ENCODE results near the gene D2HGDH. TPM values are rescaled to one million over a fixed set of nuclear protein-coding genes. Genes with fewer than 3 reads are reported as not detected.

Gene D2HGDH
- total and polyA plus RNA-seq, 4 donors, result 4.1 to 69.8 (median 25.2) TPM

GRCh38 chr2:241773511-241774418, 39.3 kb downstream of the D2HGDH start:
- no peak overlapping the region for H3K4me3 ChIP-seq (ENCODE audit: low read length in 2 of 2)
- no peak overlapping the region for H3K27ac ChIP-seq (ENCODE audit: low read depth in 1 of 2, low read length in 2 of 2)
- DNase-seq, result peak; percentile 44 to 76
- H3K4me1 ChIP-seq (ENCODE audit: control insufficient read depth in 1 of 2, insufficient read depth in 2 of 2, low read length in 2 of 2), result no peaks in the 10 kb centered on the region
- peak; percentile 16 for ATAC-seq (ENCODE audit: low FRiP score)
- no peaks in the 10 kb centered on the region for H3K27me3 ChIP-seq (ENCODE audit: control insufficient read depth in 1 of 2, insufficient read depth in 2 of 2, low read length in 1 of 2)
- intact Hi-C loops (cut with DNase I), result no loop called here
- H3K9me3 ChIP-seq (ENCODE audit: control insufficient read depth, low read length), result no peaks in the 10 kb centered on the region
- H3K36me3 ChIP-seq (ENCODE audit: control insufficient read depth in 1 of 2, insufficient read depth in 2 of 2, low read length in 1 of 2), result no peaks in the 10 kb centered on the region
- WGBS, 2 donors, result 72 to 73% methylated on average over 29 of the region's 29 CpGs

GRCh38 chr2:241774419-241775222, 40.2 kb downstream of the D2HGDH start:
- intact Hi-C loops (cut with DNase I), result no loop called here
- no peaks in the 10 kb centered on the region for H3K9me3 ChIP-seq (ENCODE audit: control insufficient read depth, low read length)
- H3K4me3 ChIP-seq (ENCODE audit: low read length in 2 of 2), result no peak overlapping the region
- H3K27ac ChIP-seq (ENCODE audit: low read depth in 1 of 2, low read length in 2 of 2), result no peak overlapping the region
- H3K36me3 ChIP-seq (ENCODE audit: control insufficient read depth in 1 of 2, insufficient read depth in 2 of 2, low read length in 1 of 2), result no peaks in the 10 kb centered on the region
- DNase-seq (peak in 1 of 2 donors; percentile 78), ATAC-seq (ENCODE audit: low FRiP score) (no peak)
- 42 to 51% methylated on average over 37 to 40 of the region's 40 CpGs for WGBS, 2 donors
- H3K27me3 ChIP-seq (ENCODE audit: control insufficient read depth in 1 of 2, insufficient read depth in 2 of 2, low read length in 1 of 2), result no peaks in the 10 kb centered on the region
- H3K4me1 ChIP-seq (ENCODE audit: control insufficient read depth in 1 of 2, insufficient read depth in 2 of 2, low read length in 2 of 2), result no peaks in the 10 kb centered on the region

GRCh38 chr2:241775223-241776177, 41.1 kb downstream of the D2HGDH start:
- intact Hi-C loops (cut with DNase I), result no loop called here
- no peaks in the 10 kb centered on the region for H3K4me1 ChIP-seq (ENCODE audit: control insufficient read depth in 1 of 2, insufficient read depth in 2 of 2, low read length in 2 of 2)

GRCh38 chr2:241776336-241777169, 42.1 kb downstream of the D2HGDH start, which contains the start of gene GAL3ST2:
TSS of gene GAL3ST2 (plus strand) at chr2:241776822. CDS start at chr2:241776956, 134 bp downstream.
- Histone ChIP-seq H3K27ac (ENCODE audit: low read depth in 1 of 2, low read length in 2 of 2) (no peak within 1 kb of the TSS), H3K27me3 (ENCODE audit: control insufficient read depth in 1 of 2, insufficient read depth in 2 of 2, low read length in 1 of 2) (no peaks in the 10 kb centered on the region), H3K36me3 (ENCODE audit: control insufficient read depth in 1 of 2, insufficient read depth in 2 of 2, low read length in 1 of 2) (no peaks in the 10 kb centered on the region), H3K4me1 (ENCODE audit: control insufficient read depth in 1 of 2, insufficient read depth in 2 of 2, low read length in 2 of 2) (no peaks in the 10 kb centered on the region), H3K4me3 (ENCODE audit: low read length in 2 of 2) (no peak within 1 kb of the TSS), H3K9me3 (ENCODE audit: control insufficient read depth, low read length) (no peaks in the 10 kb centered on the region)
- intact Hi-C loops (cut with DNase I), result no loop called here
- ATAC-seq (ENCODE audit: low FRiP score) (no peak), DNase-seq (peak in 1 of 2 donors; percentile 74)
- 77 to 79% methylated on average over 27 of the region's 27 CpGs for WGBS, 2 donors

More at GRCh38 chr2:241775223-241776177, 41.1 kb downstream of the D2HGDH start:
- Histone ChIP-seq H3K9me3 (ENCODE audit: control insufficient read depth, low read length) (no peaks in the 10 kb centered on the region), H3K27ac (ENCODE audit: low read depth in 1 of 2, low read length in 2 of 2) (no peak overlapping the region), H3K27me3 (ENCODE audit: control insufficient read depth in 1 of 2, insufficient read depth in 2 of 2, low read length in 1 of 2) (no peaks in the 10 kb centered on the region), H3K4me3 (ENCODE audit: low read length in 2 of 2) (no peak overlapping the region), H3K36me3 (ENCODE audit: control insufficient read depth in 1 of 2, insufficient read depth in 2 of 2, low read length in 1 of 2) (no peaks in the 10 kb centered on the region)
- DNase-seq (peak; percentile 40 to 74), ATAC-seq (ENCODE audit: low FRiP score) (no peak)
- 69 to 71% methylated on average over 34 of the region's 34 CpGs for WGBS, 2 donors

GRCh38 chr2:241777170-241777685, 42.8 kb downstream of the D2HGDH start:
- H3K36me3 ChIP-seq (ENCODE audit: control insufficient read depth in 1 of 2, insufficient read depth in 2 of 2, low read length in 1 of 2), result no peaks in the 10 kb centered on the region
- DNase-seq (peak in 1 of 2 donors; percentile 69), ATAC-seq (ENCODE audit: low FRiP score) (no peak)
- H3K27ac ChIP-seq (ENCODE audit: low read depth in 1 of 2, low read length in 2 of 2), result no peak overlapping the region
- WGBS, 2 donors, result 73 to 74% methylated on average over 22 of the region's 22 CpGs
- H3K27me3 ChIP-seq (ENCODE audit: control insufficient read depth in 1 of 2, insufficient read depth in 2 of 2, low read length in 1 of 2), result no peaks in the 10 kb centered on the region
- intact Hi-C loops (cut with DNase I), result no loop called here
- no peaks in the 10 kb centered on the region for H3K4me1 ChIP-seq (ENCODE audit: control insufficient read depth in 1 of 2, insufficient read depth in 2 of 2, low read length in 2 of 2)
- H3K9me3 ChIP-seq (ENCODE audit: control insufficient read depth, low read length), result no peaks in the 10 kb centered on the region
- no peak overlapping the region for H3K4me3 ChIP-seq (ENCODE audit: low read length in 2 of 2)

- H3K36me3 ChIP-seq (ENCODE audit: control insufficient read depth in 1 of 2, insufficient read depth in 2 of 2, low read length in 1 of 2), result no peaks in the 10 kb centered on the region
- no peak overlapping the region for H3K27ac ChIP-seq (ENCODE audit: low read depth in 1 of 2, low read length in 2 of 2)
- DNase-seq (peak in 1 of 2 donors; percentile 59), ATAC-seq (ENCODE audit: low FRiP score) (no peak)
- intact Hi-C loops (cut with DNase I), result no loop called here
- H3K4me1 ChIP-seq (ENCODE audit: control insufficient read depth in 1 of 2, insufficient read depth in 2 of 2, low read length in 2 of 2), result no peaks in the 10 kb centered on the region
- H3K9me3 ChIP-seq (ENCODE audit: control insufficient read depth, low read length), result no peaks in the 10 kb centered on the region
- 84 to 85% methylated on average over 21 of the region's 21 CpGs for WGBS, 2 donors
- no peaks in the 10 kb centered on the region for H3K27me3 ChIP-seq (ENCODE audit: control insufficient read depth in 1 of 2, insufficient read depth in 2 of 2, low read length in 1 of 2)
- no peak overlapping the region for H3K4me3 ChIP-seq (ENCODE audit: low read length in 2 of 2)
These were observed 43.5 kb downstream of the D2HGDH start for GRCh38 chr2:241777686-241778627.
